GM21360 (cell line): ENCODE data around the gene MARCHF2.
"Not testable (repeated sequence)": the region's sequence is repeated elsewhere in the genome, so short reads cannot be mapped to it uniquely, and the experiment has no call there.

ENCODE experiments used
- ATAC-seq: cut with Tn5 transposase; IDR thresholded peaks from one replicate; pipeline ENCODE4 v1.9.1; 2021; ENCODE audit warnings: mild to moderate bottlenecking, moderate library complexity; ENCODE audit not compliant: unreplicated experiment

Gene MARCHF2

GRCh38 chr19:8404391-8405151, 8.5 kb upstream of the MARCHF2 start:
- ATAC-seq = no peak

- not testable (repeated sequence) for ATAC-seq
These were observed 2.4 kb upstream of the MARCHF2 start for GRCh38 chr19:8410718-8411117.

GRCh38 chr19:8413629-8413995, 507 bp downstream of the MARCHF2 start:
- no peak for ATAC-seq

- ATAC-seq = no peak
These were observed 3.7 kb downstream of the MARCHF2 start for GRCh38 chr19:8416796-8417195.

GRCh38 chr19:8421484-8422461, 8.7 kb downstream of the MARCHF2 start:
- no peak for ATAC-seq

- ATAC-seq = no peak
These were observed 10.7 kb downstream of the MARCHF2 start for GRCh38 chr19:8423817-8424223.

GRCh38 chr19:8425331-8425730, 12.2 kb downstream of the MARCHF2 start:
- ATAC-seq = not testable (repeated sequence)

- ATAC-seq = no peak
These were observed 13.2 kb downstream of the MARCHF2 start for GRCh38 chr19:8426283-8426682.

GRCh38 chr19:8429044-8429443, 15.9 kb downstream of the MARCHF2 start:
- no peak for ATAC-seq

GRCh38 chr19:8429826-8430225, 16.7 kb downstream of the MARCHF2 start:
- ATAC-seq = no peak

- no peak for ATAC-seq
These were observed 17.5 kb downstream of the MARCHF2 start for GRCh38 chr19:8430650-8431049.

GRCh38 chr19:8438236-8438635, 25.1 kb downstream of the MARCHF2 start:
- ATAC-seq = no peak

GRCh38 chr19:8441725-8442544, 28.8 kb downstream of the MARCHF2 start:
- no peak for ATAC-seq

- not testable (repeated sequence) for ATAC-seq
These were observed 31.1 kb downstream of the MARCHF2 start for GRCh38 chr19:8444140-8444676.

GRCh38 chr19:8444677-8445487, 31.8 kb downstream of the MARCHF2 start, which contains the start of gene HNRNPM:
Gene HNRNPM (plus strand): TSS chr19:8444975. CDS start chr19:8444999, 24 bp downstream.
- ATAC-seq = peak; percentile 75

GRCh38 chr19:8445488-8446001, 32.4 kb downstream of the MARCHF2 start:
- ATAC-seq = peak; percentile 29

- no peak for ATAC-seq
These were observed 33.1 kb downstream of the MARCHF2 start for GRCh38 chr19:8446061-8446709.

- ATAC-seq = no peak
These were observed 36.7 kb downstream of the MARCHF2 start for GRCh38 chr19:8449830-8450229.

- ATAC-seq = no peak
These were observed 38.3 kb downstream of the MARCHF2 start for GRCh38 chr19:8451377-8451776.
